ENCODE measurements around the gene HOXD9.

Gene HOXD9

GRCh38 chr2:176099159-176099727, 23.3 kb upstream of the HOXD9 start:
- DNase-seq, result no peak

- DNase-seq, result no peak
Measured at GRCh38 chr2:176099728-176100546, 22.6 kb upstream of the HOXD9 start, which contains the start of gene HOXD12. Gene HOXD12, plus strand, starts transcription at chr2:176099795. Its CDS starts 7 bp downstream, at chr2:176099802.

GRCh38 chr2:176100547-176101140, 21.9 kb upstream of the HOXD9 start:
- no peak for DNase-seq

- DNase-seq, result no peak
Measured at GRCh38 chr2:176101216-176101830, 21.2 kb upstream of the HOXD9 start.

- DNase-seq, result no peak
Measured at GRCh38 chr2:176101842-176102241, 20.7 kb upstream of the HOXD9 start.

- DNase-seq, result no peak
Measured at GRCh38 chr2:176102309-176102866, 20.1 kb upstream of the HOXD9 start.

GRCh38 chr2:176103194-176103593, 19.3 kb upstream of the HOXD9 start:
- DNase-seq, result no peak

GRCh38 chr2:176103742-176104315, 18.7 kb upstream of the HOXD9 start:
- DNase-seq, result no peak

GRCh38 chr2:176104316-176105077, 18.0 kb upstream of the HOXD9 start:
- DNase-seq, result no peak

GRCh38 chr2:176105078-176105729, 17.3 kb upstream of the HOXD9 start:
- DNase-seq, result no peak

GRCh38 chr2:176105730-176106580, 16.6 kb upstream of the HOXD9 start:
- no peak for DNase-seq

- no peak for DNase-seq
Measured at GRCh38 chr2:176106581-176107539, 15.7 kb upstream of the HOXD9 start, which contains the start of gene HOXD11. Gene HOXD11, plus strand, starts transcription at chr2:176107280. Its CDS starts 76 bp downstream, at chr2:176107356.

- no peak for DNase-seq
Measured at GRCh38 chr2:176107731-176108181, 14.8 kb upstream of the HOXD9 start.

- DNase-seq, result no peak
Measured at GRCh38 chr2:176109192-176109901, 13.2 kb upstream of the HOXD9 start.

- DNase-seq, result no peak
Measured at GRCh38 chr2:176109946-176110345, 12.6 kb upstream of the HOXD9 start.

- DNase-seq, result no peak
Measured at GRCh38 chr2:176110415-176111308, 11.9 kb upstream of the HOXD9 start.

GRCh38 chr2:176111309-176111663, 11.2 kb upstream of the HOXD9 start:
- DNase-seq, result no peak

All from CD4-positive, alpha-beta T cell treated with Interferon alpha-2 for 1 hour (primary cell).